HG02943 (cell line): ENCODE data around the gene ELL3.
"Not testable (repeated sequence)": the region's sequence is repeated elsewhere in the genome, so short reads cannot be mapped to it uniquely, and the experiment has no call there.

Experiments used
- ATAC-seq: cut with Tn5 transposase; IDR thresholded peaks from one replicate; pipeline ENCODE4 v1.9.1; 2021; ENCODE audit warnings: mild to moderate bottlenecking, low read depth, moderate library complexity; ENCODE audit not compliant: unreplicated experiment

ELL3 gene

GRCh38 chr15:43735416-43735815 is 41.4 kb downstream of the ELL3 start:
- ATAC-seq = no peak

GRCh38 chr15:43728053-43728725 is 48.6 kb downstream of the ELL3 start:
- ATAC-seq = not testable (repeated sequence)

GRCh38 chr15:43726306-43726705 is 50.5 kb downstream of the ELL3 start:
- ATAC-seq = not testable (repeated sequence)

GRCh38 chr15:43723151-43723550 is 53.6 kb downstream of the ELL3 start:
- no peak for ATAC-seq
